Small intestine (tissue), 7 donors: ENCODE data around the gene ZNF710. TPM values are rescaled to one million over a fixed set of nuclear protein-coding genes. Genes with fewer than 3 reads are reported as not detected.

Experiments
- DNase-seq, 2 donors: peaks; one replicate each; pipeline versions ENCODE4 v3.0.0 to v3.0.0-alpha.2; 2013
- FAIRE-seq: peaks from 2 replicates; lab custom pipeline; 2012; peaks lifted over from hg19 to GRCh38; lab: Jason Lieb, UNC
- H3K27ac ChIP-seq, 3 donors: one replicate each; pipeline ENCODE4 v1.5.1; 2013; ENCODE audit warnings: low read length in 2 of 3, mild to moderate bottlenecking in 2 of 3, control low read depth in 1 of 3, inconsistent platforms in 1 of 3, low read depth in 1 of 3, moderate library complexity in 1 of 3
- H3K27me3 ChIP-seq, 3 donors: one replicate each; pipeline ENCODE4 v1.6.1; 2013; ENCODE audit warnings: low read length in 3 of 3, inconsistent platforms in 1 of 3; ENCODE audit not compliant: control insufficient read depth in 3 of 3, insufficient read depth in 3 of 3
- H3K36me3 ChIP-seq, 3 donors: one replicate each; pipeline ENCODE4 v1.6.1; 2013; ENCODE audit warnings: low read length in 3 of 3, inconsistent platforms in 1 of 3, low read depth in 1 of 3, mild to moderate bottlenecking in 1 of 3, moderate library complexity in 1 of 3; ENCODE audit not compliant: control insufficient read depth in 3 of 3, insufficient read depth in 2 of 3
- H3K4me1 ChIP-seq, 3 donors: one replicate each; pipeline ENCODE4 v1.6.1; 2013; ENCODE audit warnings: low read length in 2 of 3, inconsistent platforms in 1 of 3, low read depth in 1 of 3, mild to moderate bottlenecking in 1 of 3, moderate library complexity in 1 of 3; ENCODE audit not compliant: control insufficient read depth in 3 of 3, insufficient read depth in 2 of 3
- H3K4me3 ChIP-seq, 3 donors: one replicate each; pipeline ENCODE4 v1.5.1; 2013; ENCODE audit warnings: low read length in 3 of 3, control low read depth in 1 of 3, inconsistent platforms in 1 of 3, low read depth in 1 of 3, mild to moderate bottlenecking in 1 of 3, moderate library complexity in 1 of 3
- H3K9me3 ChIP-seq, 2 donors: one replicate each; pipeline ENCODE4 v1.6.1; 2013; ENCODE audit warnings: low read depth in 1 of 2, low read length in 1 of 2; ENCODE audit not compliant: control insufficient read depth in 2 of 2, insufficient read depth in 1 of 2
- WGBS, 3 donors: extraction: QIAGEN DNeasy Blood & Tissue Kit; methylation state at CpG; one replicate each; pipeline ENCODE4 v1.1.7; 2013; 5-methylcytosine and 5-hydroxymethylcytosine counted together
- polyA plus RNA-seq, 4 donors: library from polyadenylated mRNA; stranded (reverse) in 3 of 4; unstranded in 1 of 4; fragments of 200-250 nt in 3 of 4; fragments of 120-200 nt in 1 of 4; gene quantifications; one replicate each; pipeline versions ENCODE4 v1.2.1 to v1.2.3, GENCODE V29; 2013
- donor health status: healthy with polysubstance abuse.
- donor health status: control.
- donor health status: control.
- donor health status: Bipolar disorder and iron deficiency.
- donor health status: healthy.

The ZNF710 gene
- polyA plus RNA-seq, 4 donors, result 10.3 to 26.4 (median 18.8) TPM

- no peaks in the 10 kb centered on the region for H3K9me3 ChIP-seq
- FAIRE-seq (no peak), DNase-seq (peak in 1 of 2 donors; percentile 53)
- no peaks in the 10 kb centered on the region for H3K27me3 ChIP-seq
- H3K4me3 ChIP-seq, result no peak overlapping the region
- H3K27ac ChIP-seq, result no peak overlapping the region
- WGBS, 3 donors, result 90 to 95% (median 91%) methylated on average over 7 of the region's 7 CpGs
- H3K36me3 ChIP-seq, result peaks cover 6 to 91% (median 6%) of the 10 kb centered on the region in 3 donors
- H3K4me1 ChIP-seq, result peaks cover 0 to 12% (median 2%) of the 10 kb centered on the region in 3 donors
These were observed 85.7 kb downstream of the ZNF710 start for GRCh38 chr15:90086868-90087268.

- Histone ChIP-seq H3K27me3 (no peaks in the 10 kb centered on the region), H3K4me3 (no peak overlapping the region), H3K4me1 (peaks cover 0 to 12% (median 2%) of the 10 kb centered on the region in 3 donors), H3K36me3 (peaks cover 6 to 87% (median 6%) of the 10 kb centered on the region in 3 donors), H3K27ac (no peak overlapping the region), H3K9me3 (no peaks in the 10 kb centered on the region)
- no peak for FAIRE-seq
- 77 to 82% (median 80%) methylated on average over 19 to 20 of the region's 20 CpGs for WGBS, 3 donors
- no peak for DNase-seq
These were observed 86.5 kb downstream of the ZNF710 start for GRCh38 chr15:90087454-90088154.

DNA sequence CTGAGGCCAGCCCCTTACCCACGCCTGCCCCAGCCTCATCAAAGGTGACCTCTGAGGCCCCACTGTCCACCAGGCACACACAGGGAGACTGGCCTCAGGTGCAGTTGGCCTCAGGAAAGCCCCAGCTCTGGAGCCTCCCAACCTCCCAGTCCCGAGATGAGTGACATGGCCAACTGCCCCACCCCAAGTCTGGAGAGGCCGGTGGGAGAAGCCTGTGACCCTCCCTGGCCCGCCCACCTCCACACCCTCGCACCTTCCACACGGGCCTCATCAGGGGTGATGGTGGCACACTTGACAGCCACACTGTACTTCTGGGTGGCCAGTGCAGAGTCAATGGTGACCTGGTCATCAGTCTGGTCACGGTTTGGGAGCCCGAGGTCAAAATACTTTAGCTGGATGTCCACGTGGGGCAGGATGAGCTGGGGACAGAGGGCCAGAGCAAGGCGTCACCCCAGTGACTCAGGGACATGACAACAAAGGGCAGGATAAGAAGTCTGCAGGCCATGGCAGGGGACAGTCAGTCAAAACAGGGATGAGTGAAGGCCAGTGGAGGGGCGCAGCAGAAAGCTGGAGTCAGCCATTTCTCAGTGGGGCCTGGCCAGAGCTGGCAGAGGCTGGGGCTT, 89.2 kb downstream of the ZNF710 start:
- Histone ChIP-seq H3K9me3 (no peaks in the 10 kb centered on the region), H3K27ac (no peak overlapping the region), H3K4me3 (no peak overlapping the region), H3K27me3 (no peaks in the 10 kb centered on the region), H3K36me3 (peaks cover 0 to 74% (median 6%) of the 10 kb centered on the region in 3 donors), H3K4me1 (peaks cover 2 to 23% (median 3%) of the 10 kb centered on the region in 3 donors)
- DNase-seq (no peak), FAIRE-seq (no peak)
- WGBS, 3 donors, result 74 to 82% (median 78%) methylated on average over 10 to 11 of the region's 11 CpGs

- H3K36me3 ChIP-seq, result peaks cover 0 to 71% (median 6%) of the 10 kb centered on the region in 3 donors
- no peak overlapping the region for H3K27ac ChIP-seq
- H3K4me1 ChIP-seq, result peaks cover 2 to 25% (median 3%) of the 10 kb centered on the region in 3 donors
- no peaks in the 10 kb centered on the region for H3K9me3 ChIP-seq
- FAIRE-seq, result no peak
- no peaks in the 10 kb centered on the region for H3K27me3 ChIP-seq
- no peak for DNase-seq
- no peak overlapping the region for H3K4me3 ChIP-seq
- 77 to 84% (median 81%) methylated on average over 17 of the region's 17 CpGs for WGBS, 3 donors
These were observed 90.2 kb downstream of the ZNF710 start for GRCh38 chr15:90091156-90091931.

- Histone ChIP-seq H3K9me3 (no peaks in the 10 kb centered on the region), H3K4me1 (peaks cover 8 to 36% (median 16%) of the 10 kb centered on the region in 3 donors), H3K36me3 (peaks cover 0 to 37% (median 0%) of the 10 kb centered on the region in 3 donors), H3K27ac (peak overlapping the region in 2 of 3 donors; percentile 17 to 47), H3K27me3 (no peaks in the 10 kb centered on the region), H3K4me3 (no peak overlapping the region)
- DNase-seq (no peak), FAIRE-seq (no peak)
- 12 to 45% (median 16%) methylated on average over 3 of the region's 3 CpGs for WGBS, 3 donors
These were observed 94.4 kb downstream of the ZNF710 start for GRCh38 chr15:90095521-90095959.

DNA sequence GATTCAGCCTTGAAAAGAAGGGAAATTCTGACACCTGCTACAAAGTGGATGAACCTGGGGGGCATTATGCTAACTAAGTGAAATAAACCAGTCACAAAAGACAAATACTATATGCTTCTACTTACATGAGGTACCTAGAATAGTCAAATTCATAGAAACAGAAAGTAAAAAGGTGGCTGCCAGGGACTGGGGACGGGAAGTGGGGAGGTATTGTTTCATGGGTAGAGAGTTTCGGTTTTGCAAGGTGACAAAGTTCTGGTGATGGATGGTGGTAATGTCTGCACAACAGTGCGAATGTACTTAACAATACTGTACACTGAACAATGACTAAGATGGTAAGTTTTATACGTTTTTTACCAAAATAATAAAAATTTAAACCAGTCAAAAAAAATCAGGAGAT, 96.4 kb downstream of the ZNF710 start:
- FAIRE-seq (no peak), DNase-seq (peak in 1 of 2 donors; percentile 83)
- Histone ChIP-seq H3K4me3 (no peak overlapping the region), H3K27me3 (no peaks in the 10 kb centered on the region), H3K9me3 (no peaks in the 10 kb centered on the region), H3K27ac (peak overlapping the region; percentile 36 to 95 (median 60)), H3K4me1 (peaks cover 6 to 36% (median 22%) of the 10 kb centered on the region in 3 donors), H3K36me3 (peaks cover 0 to 24% (median 0%) of the 10 kb centered on the region in 3 donors)
- WGBS, 3 donors, result 5 to 27% (median 9%) methylated on average over 4 of the region's 4 CpGs

- Histone ChIP-seq H3K9me3 (no peaks in the 10 kb centered on the region), H3K4me3 (no peak overlapping the region), H3K36me3 (peaks cover 0 to 17% (median 0%) of the 10 kb centered on the region in 3 donors), H3K4me1 (peaks cover 6 to 41% (median 22%) of the 10 kb centered on the region in 3 donors), H3K27ac (peak overlapping the region in 2 of 3 donors; percentile 57 to 95), H3K27me3 (no peaks in the 10 kb centered on the region)
- WGBS, 3 donors, result 58 to 70% (median 62%) methylated on average over 10 of the region's 10 CpGs
- DNase-seq (peak in 1 of 2 donors; percentile 40), FAIRE-seq (no peak)
These were observed 98.1 kb downstream of the ZNF710 start for GRCh38 chr15:90099072-90099867.
